Astrocyte (in vitro differentiated cells and primary cell): ENCODE results near the gene ATXN10. TPM values are rescaled to one million over a fixed set of nuclear protein-coding genes. Genes with fewer than 3 reads are reported as not detected.

Source experiments
- DNase-seq: peaks from one replicate; pipeline ENCODE4 v3.0.0-alpha.2; 2010; ENCODE audit warnings: low read depth
- FAIRE-seq: peaks from 2 replicates; lab custom pipeline; 2011; peaks lifted over from hg19 to GRCh38; lab: Jason Lieb, UNC
- H2AFZ ChIP-seq: 2 replicates; pipeline ENCODE4 v1.6.0; 2012; ENCODE audit warnings: low read depth, low read length, inconsistent platforms
- H3K27ac ChIP-seq: 2 replicates; pipeline ENCODE4 v1.5.1; 2011; ENCODE audit warnings: low read depth, low read length, inconsistent platforms
- H3K27me3 ChIP-seq: 2 replicates; pipeline ENCODE4 v1.6.0; 2011; ENCODE audit warnings: low read length, inconsistent platforms; ENCODE audit not compliant: insufficient read depth
- H3K36me3 ChIP-seq: 2 replicates; pipeline ENCODE4 v1.5.1; 2011; ENCODE audit warnings: low read length, inconsistent platforms; ENCODE audit not compliant: insufficient read depth
- H3K4me1 ChIP-seq: 2 replicates; pipeline ENCODE4 v1.5.1; 2011; ENCODE audit warnings: low read length, inconsistent platforms; ENCODE audit not compliant: insufficient read depth
- H3K4me2 ChIP-seq: 2 replicates; pipeline ENCODE4 v1.6.0; 2012; ENCODE audit warnings: low read length, inconsistent platforms
- H3K4me3 ChIP-seq: 2 replicates; pipeline ENCODE4 v1.5.1; 2011; ENCODE audit warnings: low read depth, mild to moderate bottlenecking, low read length, inconsistent platforms; ENCODE audit not compliant: insufficient read depth
- H3K79me2 ChIP-seq: 2 replicates; pipeline ENCODE4 v1.6.0; 2012; ENCODE audit warnings: mild to moderate bottlenecking, low read length, inconsistent platforms; ENCODE audit not compliant: insufficient read depth
- H3K9ac ChIP-seq: 2 replicates; pipeline ENCODE4 v1.6.0; 2012; ENCODE audit warnings: mild to moderate bottlenecking, low read length, inconsistent platforms
- H3K9me3 ChIP-seq: 2 replicates; pipeline ENCODE4 v1.5.1; 2012; ENCODE audit warnings: low read depth, mild to moderate bottlenecking, low read length, inconsistent platforms; ENCODE audit not compliant: insufficient read depth
- H4K20me1 ChIP-seq: 2 replicates; pipeline ENCODE4 v1.6.0; 2012; ENCODE audit warnings: low read length, inconsistent platforms; ENCODE audit not compliant: insufficient read depth
- H3K27ac Mint-ChIP-seq: one replicate; pipeline ENCODE4 v1.8.0; 2021; ENCODE audit warnings: mild to moderate bottlenecking, mixed read lengths; ENCODE audit not compliant: unreplicated experiment
- H3K27me3 Mint-ChIP-seq: one replicate; pipeline ENCODE4 v1.8.0; 2021; ENCODE audit warnings: low read depth, mixed read lengths; ENCODE audit not compliant: unreplicated experiment
- H3K36me3 Mint-ChIP-seq: one replicate; pipeline ENCODE4 v1.8.0; 2021; ENCODE audit warnings: low read depth, mixed read lengths; ENCODE audit not compliant: unreplicated experiment
- H3K4me1 Mint-ChIP-seq: one replicate; pipeline ENCODE4 v1.8.0; 2021; ENCODE audit warnings: low read depth, mixed read lengths; ENCODE audit not compliant: unreplicated experiment
- H3K4me3 Mint-ChIP-seq: one replicate; pipeline ENCODE4 v1.8.0; 2021; ENCODE audit warnings: mild to moderate bottlenecking, moderate library complexity, mixed read lengths; ENCODE audit not compliant: unreplicated experiment
- H3K9me3 Mint-ChIP-seq: one replicate; pipeline ENCODE4 v1.8.0; 2021; ENCODE audit warnings: mild to moderate bottlenecking, mixed read lengths; ENCODE audit not compliant: unreplicated experiment
- CTCF ChIP-seq: IDR thresholded peaks from 2 replicates; pipeline ENCODE4 v1.5.1; 2011; ENCODE audit warnings: low read depth, mild to moderate bottlenecking, inconsistent platforms, low read length, moderate library complexity; ENCODE audit not compliant: insufficient read depth
- EZH2 ChIP-seq: IDR thresholded peaks from 2 replicates; pipeline ENCODE4 v1.6.1; 2012; ENCODE audit warnings: mild to moderate bottlenecking, low read length, inconsistent platforms; ENCODE audit not compliant: insufficient read depth
- total RNA-seq: library from RNA; stranded (reverse); gene quantifications from 2 replicates; pipeline ENCODE4 v1.2.1, GENCODE V29; 2021

ATXN10 gene
- total RNA-seq, 1 donor from 2014 or later, result 195 TPM

GRCh38 chr22:45872659-45873263 is 201.1 kb downstream of the ATXN10 start:
- no peak overlapping the region for H2AFZ ChIP-seq
- FAIRE-seq (no peak), DNase-seq (no peak)
- peaks cover 12% of the 10 kb centered on the region for H3K27me3 ChIP-seq
- H4K20me1 ChIP-seq, result no peaks in the 10 kb centered on the region
- Mint-ChIP-seq H3K27ac (no peak overlapping the region), H3K27me3 (peaks cover 51% of the 10 kb centered on the region), H3K36me3 (peaks cover 11% of the 10 kb centered on the region), H3K4me1 (no peaks in the 10 kb centered on the region), H3K9me3 (peaks cover 8% of the 10 kb centered on the region), H3K4me3 (no peak overlapping the region)
- H3K4me2 ChIP-seq, result no peak overlapping the region
- no peak overlapping the region for H3K9ac ChIP-seq
- no peak overlapping the region for H3K4me3 ChIP-seq
- H3K79me2 ChIP-seq, result no peaks in the 10 kb centered on the region
- H3K27ac ChIP-seq, result no peak overlapping the region
- no peaks in the 10 kb centered on the region for H3K9me3 ChIP-seq
- no peaks in the 10 kb centered on the region for H3K4me1 ChIP-seq
- no peaks in the 10 kb centered on the region for H3K36me3 ChIP-seq
- TF ChIP-seq CTCF, result no peak
- no peak for TF ChIP-seq EZH2

GRCh38 chr22:45876136-45877035 is 204.8 kb downstream of the ATXN10 start:
- no peak overlapping the region for H3K4me3 ChIP-seq
- H3K4me1 Mint-ChIP-seq, result no peaks in the 10 kb centered on the region
- peaks cover 36% of the 10 kb centered on the region for H3K27me3 ChIP-seq
- TF ChIP-seq CTCF, result no peak
- TF ChIP-seq EZH2, result no peak
- DNase-seq, result no peak
- H3K9me3 Mint-ChIP-seq, result peaks cover 5% of the 10 kb centered on the region
- no peak overlapping the region for H3K27ac ChIP-seq
- H3K27ac Mint-ChIP-seq, result no peak overlapping the region
- H3K4me3 Mint-ChIP-seq, result no peak overlapping the region
- no peak for FAIRE-seq
- H3K4me1 ChIP-seq, result peaks cover 8% of the 10 kb centered on the region
- H3K27me3 Mint-ChIP-seq, result peaks cover 48% of the 10 kb centered on the region
- H3K9me3 ChIP-seq, result no peaks in the 10 kb centered on the region
- no peaks in the 10 kb centered on the region for H3K36me3 ChIP-seq
- no peak overlapping the region for H3K4me2 ChIP-seq
- H2AFZ ChIP-seq, result no peak overlapping the region
- no peak overlapping the region for H3K9ac ChIP-seq
- peaks cover 3% of the 10 kb centered on the region for H4K20me1 ChIP-seq
- peaks cover 3% of the 10 kb centered on the region for H3K36me3 Mint-ChIP-seq
- no peaks in the 10 kb centered on the region for H3K79me2 ChIP-seq
